HEK293 (cell line): ENCODE data around the gene CRTC1.
A peak's percentile ranks its signal among the peaks of the same experiment; 100 is the strongest.

Source experiments
- CTCF ChIA-PET: fragments of 350-600 bp; formaldehyde crosslinking; extraction: SDS; loops from one replicate; lab custom pipeline; 2021; ENCODE audit warnings: antibody characterized with exemption; lab: Yijun Ruan, JAX
- POLR2A ChIA-PET: fragments of 300-600 bp; formaldehyde crosslinking; extraction: SDS; loops from one replicate; lab custom pipeline; 2020; ENCODE audit warnings: antibody characterized with exemption, inconsistent platforms; lab: Yijun Ruan, JAX
- H3K27ac ChIP-seq: fragments of 200-500 bp; sonication (Bioruptor generic); 2 replicates; pipeline ENCODE4 v1.5.1; 2014; ENCODE audit warnings: low read depth, low read length, control low read depth, inconsistent platforms; ENCODE audit errors: extremely low read depth
- H3K36me3 ChIP-seq, 2 experiments: fragments of 200-500 bp in 1 of 2; sonication (Bioruptor generic) in 1 of 2; 1 replicate in 1 of 2; 2 replicates in 1 of 2; pipeline ENCODE4 v1.5.1; 2014 to 2017; ENCODE audit warnings: inconsistent platforms in 2 of 2, low read length in 2 of 2; ENCODE audit not compliant: control insufficient read depth in 2 of 2, insufficient read depth in 1 of 2
- H3K4me1 ChIP-seq: fragments of 200-500 bp; sonication (Bioruptor generic); 2 replicates; pipeline ENCODE4 v1.5.1; 2014; ENCODE audit warnings: mild to moderate bottlenecking, low read length, inconsistent platforms; ENCODE audit not compliant: control insufficient read depth, insufficient read depth
- H3K4me3 ChIP-seq: 2 replicates; pipeline ENCODE4 v1.5.1; 2011; ENCODE audit warnings: low read depth, mild to moderate bottlenecking, control low read depth, low read length, moderate library complexity
- H3K9me3 ChIP-seq: fragments of 200-500 bp; sonication (Bioruptor generic); 2 replicates; pipeline ENCODE4 v1.5.1; 2014; ENCODE audit warnings: low read depth, low read length, inconsistent platforms; ENCODE audit not compliant: control insufficient read depth, insufficient read depth
- EGR2 ChIP-seq: fragments of 450-650 bp; formaldehyde crosslinking; IDR thresholded peaks from 2 replicates; pipeline ENCODE4 v1.5.1; 2016; ENCODE audit warnings: low read depth, missing biosample characterization, missing genetic modification characterization
- GLI4 ChIP-seq: fragments of 450-650 bp; formaldehyde crosslinking; IDR thresholded peaks from 2 replicates; pipeline ENCODE4 v1.5.1; 2016; ENCODE audit warnings: missing biosample characterization, missing genetic modification characterization
- GLIS1 ChIP-seq: fragments of 450-650 bp; formaldehyde crosslinking; IDR thresholded peaks from 2 replicates; pipeline ENCODE4 v1.5.1; 2016; ENCODE audit warnings: missing biosample characterization, missing genetic modification characterization
- GLIS2 ChIP-seq: fragments of 450-650 bp; formaldehyde crosslinking; IDR thresholded peaks from 2 replicates; pipeline ENCODE4 v1.5.1; 2016; ENCODE audit warnings: missing biosample characterization, missing genetic modification characterization
- IKZF3 ChIP-seq: fragments of 450-650 bp; IDR thresholded peaks from 2 replicates; pipeline ENCODE4 v1.5.0; 2018; ENCODE audit warnings: missing biosample characterization, mild to moderate bottlenecking, missing genetic modification characterization, moderate library complexity
- PRDM1 ChIP-seq: fragments of 450-650 bp; formaldehyde crosslinking; IDR thresholded peaks from 2 replicates; pipeline ENCODE4; 2016; ENCODE audit warnings: missing biosample characterization, missing genetic modification characterization
- SP3 ChIP-seq: fragments of 450-650 bp; formaldehyde crosslinking; IDR thresholded peaks from 2 replicates; pipeline ENCODE4 v1.5.1; 2016; ENCODE audit warnings: missing biosample characterization, missing genetic modification characterization
- ZBTB11 ChIP-seq: fragments of 450-650 bp; formaldehyde crosslinking; conservative IDR thresholded peaks from 2 replicates; pipeline ENCODE4 v1.5.1; 2016; ENCODE audit warnings: low read depth, missing biosample characterization, missing genetic modification characterization
- ZBTB20 ChIP-seq: fragments of 450-650 bp; formaldehyde crosslinking; IDR thresholded peaks from 2 replicates; pipeline ENCODE4 v1.5.1; 2016; ENCODE audit warnings: missing biosample characterization, missing genetic modification characterization
- ZBTB21 ChIP-seq: fragments of 450-650 bp; formaldehyde crosslinking; IDR thresholded peaks from 2 replicates; pipeline ENCODE4 v1.5.1; 2017; ENCODE audit warnings: missing biosample characterization, missing genetic modification characterization
- ZBTB26 ChIP-seq: fragments of 450-650 bp; formaldehyde crosslinking; optimal IDR thresholded peaks from 2 replicates; pipeline ENCODE3; 2016; ENCODE audit warnings: missing biosample characterization, mild to moderate bottlenecking, missing genetic modification characterization
- ZFHX2 ChIP-seq: fragments of 450-650 bp; formaldehyde crosslinking; conservative IDR thresholded peaks from 2 replicates; pipeline ENCODE4 v1.5.1; 2016; ENCODE audit warnings: missing biosample characterization, missing genetic modification characterization
- ZFP69B ChIP-seq: fragments of 450-650 bp; formaldehyde crosslinking; IDR thresholded peaks from 2 replicates; pipeline ENCODE4 v1.5.1; 2016; ENCODE audit warnings: missing biosample characterization, missing genetic modification characterization
- ZNF155 ChIP-seq: fragments of 450-650 bp; formaldehyde crosslinking; IDR thresholded peaks from 2 replicates; pipeline ENCODE4 v1.5.1; 2016; ENCODE audit warnings: missing biosample characterization, missing genetic modification characterization
- ZNF169 ChIP-seq: fragments of 450-650 bp; formaldehyde crosslinking; IDR thresholded peaks from 2 replicates; pipeline ENCODE4 v1.5.1; 2016; ENCODE audit warnings: missing biosample characterization, missing genetic modification characterization
- ZNF274 ChIP-seq, 2 experiments: fragments of 200-500 bp in 1 of 2; fragments of 450-650 bp in 1 of 2; sonication (Bioruptor generic) in 1 of 2; formaldehyde crosslinking in 1 of 2; IDR thresholded peaks; 2 replicates each; pipeline versions ENCODE4 v1.5.1 to v1.6.1; 2014 to 2016; ENCODE audit warnings: borderline replicate concordance in 1 of 2, inconsistent platforms in 1 of 2, low read length in 1 of 2, missing biosample characterization in 1 of 2, missing genetic modification characterization in 1 of 2
- ZNF571 ChIP-seq: fragments of 450-650 bp; formaldehyde crosslinking; IDR thresholded peaks from 2 replicates; pipeline ENCODE4 v1.5.0; 2017; ENCODE audit warnings: missing biosample characterization, missing genetic modification characterization
- ZNF610 ChIP-seq: fragments of 450-650 bp; formaldehyde crosslinking; IDR thresholded peaks from 2 replicates; pipeline ENCODE4 v1.5.1; 2016; ENCODE audit warnings: missing biosample characterization, missing genetic modification characterization, borderline replicate concordance
- ZNF701 ChIP-seq: fragments of 450-650 bp; formaldehyde crosslinking; IDR thresholded peaks from 2 replicates; pipeline ENCODE4 v1.5.1; 2016; ENCODE audit warnings: missing biosample characterization, missing genetic modification characterization

CRTC1 gene

GRCh38 chr19:18742838-18743783 lies 59.6 kb downstream of the CRTC1 start (continued):
- TF ChIP-seq GLIS1 (tag by site-specific recombination) (peak; percentile 95), SP3 (tag by site-specific recombination) (no peak), ZBTB26 (tag by site-specific recombination) (no peak)

- CTCF ChIA-PET = no interaction called here
- TF ChIP-seq ZNF169 (tag by site-specific recombination) = no peak
- TF ChIP-seq PRDM1 (tag by site-specific recombination) = no peak
- TF ChIP-seq ZBTB11 (tag by site-specific recombination) = no peak
- no peak for TF ChIP-seq ZNF571 (tag by site-specific recombination)
- no peak for TF ChIP-seq ZNF701 (tag by site-specific recombination)
- TF ChIP-seq ZNF274 (IDR thresholded peaks at IDR 0.05; ENCODE audit: low read length) = no peak
- no peak for TF ChIP-seq ZNF274 (tag by site-specific recombination; IDR thresholded peaks at IDR 0.05; ENCODE audit: borderline replicate concordance)
- TF ChIP-seq GLIS2 (tag by site-specific recombination) = no peak
- no peak for TF ChIP-seq GLI4
- no peak for TF ChIP-seq IKZF3 (tag by site-specific recombination)
- TF ChIP-seq ZBTB20 (tag by site-specific recombination) = no peak
- TF ChIP-seq, all 188 proteins: peak for 0
- no peak overlapping the region for H3K4me3 ChIP-seq
- H3K4me1 ChIP-seq = peaks cover 5% of the 10 kb centered on the region
- no peaks in the 10 kb centered on the region for H3K9me3 ChIP-seq
- POLR2A ChIA-PET = interaction anchor here (0.5 to 0.7 kb wide), 2 partner anchors 38 to 97 kb away, joined by 4 to 6 read pairs; no protein-coding TSS in a partner anchor
- H3K27ac ChIP-seq = no peak overlapping the region
- H3K36me3 ChIP-seq = no peaks in the 10 kb centered on the region
Measured at GRCh38 chr19:18743784-18744418, 60.4 kb downstream of the CRTC1 start.

- Histone ChIP-seq H3K36me3 (no peaks in the 10 kb centered on the region), H3K9me3 (no peaks in the 10 kb centered on the region), H3K27ac (no peak overlapping the region), H3K4me3 (no peak overlapping the region), H3K4me1 (peaks cover 5% of the 10 kb centered on the region)
- POLR2A ChIA-PET = no interaction called here
- TF ChIP-seq ZFHX2 (peak; percentile 42; the same call in 1 of the 2 replicates), ZFP69B (no peak), EGR2 (peak; percentile 53), ZNF155 (tag by site-specific recombination) (no peak), ZNF610 (tag by site-specific recombination) (no peak), ZBTB21 (tag by site-specific recombination) (no peak)
- CTCF ChIA-PET = no interaction called here
Measured at GRCh38 chr19:18745012-18745735, 61.7 kb downstream of the CRTC1 start.
